ENCODE data around the gene NTMT1.

The NTMT1 gene

DNA sequence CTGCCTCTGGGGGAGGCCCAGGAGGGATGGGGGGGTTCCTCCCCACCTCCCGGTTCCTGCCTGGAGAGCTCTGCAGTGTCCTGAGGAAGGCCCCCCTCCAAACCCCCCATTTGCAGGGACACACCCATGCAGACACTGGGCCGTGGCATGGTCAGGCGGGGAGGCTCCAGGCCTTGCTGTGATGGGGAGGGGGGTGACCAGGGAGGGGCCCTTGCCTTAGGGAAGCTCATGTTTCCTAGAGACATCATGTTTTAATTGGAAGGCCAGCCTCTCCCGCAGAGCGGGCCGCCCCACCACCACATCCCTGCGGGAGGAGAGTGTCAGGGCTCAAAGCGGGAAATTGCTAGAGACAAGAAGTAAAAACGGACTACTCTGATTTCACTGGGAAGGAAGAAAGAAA, 51.5 kb downstream of the NTMT1 start:
- no peak for DNase-seq (ENCODE audit: low read depth in 2 of 2)

- DNase-seq (ENCODE audit: low read depth in 2 of 2): no peak
These were observed 52.9 kb downstream of the NTMT1 start for GRCh38 chr9:129678844-129679243.

- DNase-seq (ENCODE audit: low read depth in 2 of 2): no peak
These were observed 53.6 kb downstream of the NTMT1 start for GRCh38 chr9:129679537-129679936.

- DNase-seq (ENCODE audit: low read depth in 2 of 2): no peak
These were observed 56.0 kb downstream of the NTMT1 start for GRCh38 chr9:129681924-129682323.

DNA sequence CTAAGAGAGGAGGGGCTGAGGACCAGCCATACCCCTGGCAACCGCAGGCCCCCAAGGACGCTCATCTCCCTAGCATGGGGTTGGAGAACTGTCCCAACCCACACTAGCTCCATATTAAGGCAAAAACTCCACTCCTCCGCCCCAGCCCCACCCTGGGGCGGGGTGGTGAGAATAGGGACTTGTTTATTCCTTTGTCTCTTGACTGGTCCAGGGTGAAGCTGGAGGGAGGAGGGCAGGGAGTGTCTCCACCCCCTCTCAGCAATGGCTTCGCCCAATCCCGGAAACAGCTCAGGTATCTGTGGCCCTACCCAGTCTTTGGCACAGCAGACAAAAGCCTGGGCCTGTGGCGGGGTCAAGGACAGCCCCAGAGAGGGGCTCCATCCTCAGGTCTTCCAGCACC, 56.4 kb downstream of the NTMT1 start:
- DNase-seq (ENCODE audit: low read depth in 2 of 2): no peak

DNA sequence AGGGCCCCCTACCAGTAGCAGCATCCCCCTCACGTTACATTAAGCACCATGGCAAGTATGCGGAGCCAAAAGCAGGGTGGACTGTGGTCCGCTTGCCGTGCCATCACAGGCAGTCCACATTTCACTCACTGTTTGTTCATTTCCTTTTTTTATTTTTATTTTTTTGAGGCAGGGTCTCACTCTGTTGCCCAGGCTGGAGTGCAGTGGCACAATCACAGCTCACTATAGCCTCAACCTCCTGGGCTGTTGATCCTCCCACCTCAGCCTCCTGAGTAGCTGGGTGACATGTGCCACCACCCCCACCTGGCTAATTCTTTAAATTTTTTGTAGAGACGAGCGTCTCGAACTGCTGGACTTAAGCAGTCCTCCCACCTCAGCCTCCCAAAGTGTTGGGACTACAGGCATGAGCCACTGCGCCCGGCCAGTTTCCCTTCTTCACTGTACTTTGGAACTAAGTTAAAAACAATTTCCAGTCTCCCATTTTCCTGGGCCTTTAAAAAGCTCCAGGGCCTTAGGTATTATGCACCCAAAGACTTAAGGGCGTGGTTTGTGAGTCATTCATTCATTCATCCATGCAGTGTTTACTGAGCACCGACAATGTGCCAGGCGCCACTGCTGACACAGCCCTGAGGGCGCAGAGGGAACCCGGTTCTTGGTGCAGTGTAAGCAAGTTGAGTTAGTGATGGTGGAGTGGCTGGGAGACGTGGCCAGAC, 59.4 kb downstream of the NTMT1 start:
- DNase-seq (ENCODE audit: low read depth in 2 of 2): no peak
